ENCODE data around the gene ABHD17C. TPM values are rescaled to one million over a fixed set of nuclear protein-coding genes. Genes with fewer than 3 reads are reported as not detected.

Gene ABHD17C
- total RNA-seq, 1 experiment from 2014 or later = 16.3 TPM

DNA sequence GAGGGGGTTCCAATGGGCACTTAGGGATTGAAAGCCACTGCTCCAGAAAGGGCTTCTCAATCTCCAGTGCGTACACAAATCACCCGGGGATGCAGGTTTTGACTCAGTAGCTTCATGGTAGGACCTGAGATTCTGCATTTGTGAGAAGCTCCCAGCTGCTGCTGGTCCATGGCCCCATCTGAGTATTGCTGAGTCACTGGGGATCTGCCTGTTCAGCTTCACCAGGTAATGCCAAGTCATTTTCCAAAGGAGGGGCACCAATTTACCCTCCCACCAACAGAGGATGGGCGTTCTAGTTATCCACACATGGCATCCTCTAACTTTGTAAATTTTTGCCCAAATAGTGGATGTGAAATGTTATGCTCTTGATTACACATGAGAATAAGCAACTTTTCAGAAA is 71.2 kb downstream of the ABHD17C start:
- in situ Hi-C loops (cut with HindIII; ENCODE audit: low pct_unique_long_range_greater_than_20kb, low sequenced_read_pairs) (no loop called here), intact Hi-C loops (cut with micrococcal nuclease; ENCODE audit: unreplicated experiment) (no loop called here)
- POLR2A ChIA-PET = no interaction called here
- Histone ChIP-seq H3K4me1 (ENCODE audit: control insufficient read depth, insufficient read depth, low read length) (no peaks in the 10 kb centered on the region), H3K27ac (ENCODE audit: low read length) (no peak overlapping the region), H3K9me3 (ENCODE audit: control insufficient read depth, insufficient read depth, low read depth, low read length) (no peaks in the 10 kb centered on the region), H3K4me3 (ENCODE audit: low read depth in 2 of 2, low read length in 2 of 2) (no peak overlapping the region), H3K36me3 (ENCODE audit: control insufficient read depth, insufficient read depth, low read length) (no peaks in the 10 kb centered on the region), H3K27me3 (ENCODE audit: control insufficient read depth, insufficient read depth, low read length) (no peaks in the 10 kb centered on the region)
- CTCF ChIA-PET = interaction anchor here (0.6 kb wide), 1 partner anchor 10 kb away, joined by 3 read pairs; no protein-coding TSS in a partner anchor
- no peak for ATAC-seq
- TF ChIP-seq, protein P1, sequence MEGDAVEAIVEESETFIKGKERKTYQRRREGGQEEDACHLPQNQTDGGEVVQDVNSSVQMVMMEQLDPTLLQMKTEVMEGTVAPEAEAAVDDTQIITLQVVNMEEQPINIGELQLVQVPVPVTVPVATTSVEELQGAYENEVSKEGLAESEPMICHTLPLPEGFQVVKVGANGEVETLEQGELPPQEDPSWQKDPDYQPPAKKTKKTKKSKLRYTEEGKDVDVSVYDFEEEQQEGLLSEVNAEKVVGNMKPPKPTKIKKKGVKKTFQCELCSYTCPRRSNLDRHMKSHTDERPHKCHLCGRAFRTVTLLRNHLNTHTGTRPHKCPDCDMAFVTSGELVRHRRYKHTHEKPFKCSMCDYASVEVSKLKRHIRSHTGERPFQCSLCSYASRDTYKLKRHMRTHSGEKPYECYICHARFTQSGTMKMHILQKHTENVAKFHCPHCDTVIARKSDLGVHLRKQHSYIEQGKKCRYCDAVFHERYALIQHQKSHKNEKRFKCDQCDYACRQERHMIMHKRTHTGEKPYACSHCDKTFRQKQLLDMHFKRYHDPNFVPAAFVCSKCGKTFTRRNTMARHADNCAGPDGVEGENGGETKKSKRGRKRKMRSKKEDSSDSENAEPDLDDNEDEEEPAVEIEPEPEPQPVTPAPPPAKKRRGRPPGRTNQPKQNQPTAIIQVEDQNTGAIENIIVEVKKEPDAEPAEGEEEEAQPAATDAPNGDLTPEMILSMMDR (IDR thresholded peaks at IDR 0.05) = no peak
- TF ChIP-seq TCF7L2 (IDR thresholded peaks at IDR 0.05; ENCODE audit: low read depth, low read length) (no peak), POLR2AphosphoS5 (IDR thresholded peaks at IDR 0.05; ENCODE audit: low read depth, low read length) (no peak), SIN3A (IDR thresholded peaks at IDR 0.05; ENCODE audit: borderline replicate concordance, insufficient read depth, low read depth, low read length) (no peak)
- TF ChIP-seq, protein P2, sequence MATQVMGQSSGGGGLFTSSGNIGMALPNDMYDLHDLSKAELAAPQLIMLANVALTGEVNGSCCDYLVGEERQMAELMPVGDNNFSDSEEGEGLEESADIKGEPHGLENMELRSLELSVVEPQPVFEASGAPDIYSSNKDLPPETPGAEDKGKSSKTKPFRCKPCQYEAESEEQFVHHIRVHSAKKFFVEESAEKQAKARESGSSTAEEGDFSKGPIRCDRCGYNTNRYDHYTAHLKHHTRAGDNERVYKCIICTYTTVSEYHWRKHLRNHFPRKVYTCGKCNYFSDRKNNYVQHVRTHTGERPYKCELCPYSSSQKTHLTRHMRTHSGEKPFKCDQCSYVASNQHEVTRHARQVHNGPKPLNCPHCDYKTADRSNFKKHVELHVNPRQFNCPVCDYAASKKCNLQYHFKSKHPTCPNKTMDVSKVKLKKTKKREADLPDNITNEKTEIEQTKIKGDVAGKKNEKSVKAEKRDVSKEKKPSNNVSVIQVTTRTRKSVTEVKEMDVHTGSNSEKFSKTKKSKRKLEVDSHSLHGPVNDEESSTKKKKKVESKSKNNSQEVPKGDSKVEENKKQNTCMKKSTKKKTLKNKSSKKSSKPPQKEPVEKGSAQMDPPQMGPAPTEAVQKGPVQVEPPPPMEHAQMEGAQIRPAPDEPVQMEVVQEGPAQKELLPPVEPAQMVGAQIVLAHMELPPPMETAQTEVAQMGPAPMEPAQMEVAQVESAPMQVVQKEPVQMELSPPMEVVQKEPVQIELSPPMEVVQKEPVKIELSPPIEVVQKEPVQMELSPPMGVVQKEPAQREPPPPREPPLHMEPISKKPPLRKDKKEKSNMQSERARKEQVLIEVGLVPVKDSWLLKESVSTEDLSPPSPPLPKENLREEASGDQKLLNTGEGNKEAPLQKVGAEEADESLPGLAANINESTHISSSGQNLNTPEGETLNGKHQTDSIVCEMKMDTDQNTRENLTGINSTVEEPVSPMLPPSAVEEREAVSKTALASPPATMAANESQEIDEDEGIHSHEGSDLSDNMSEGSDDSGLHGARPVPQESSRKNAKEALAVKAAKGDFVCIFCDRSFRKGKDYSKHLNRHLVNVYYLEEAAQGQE (IDR thresholded peaks at IDR 0.05; ENCODE audit: insufficient read depth in 1 of 2, low read depth in 2 of 2, low read length in 1 of 2) = no peak
- no TSS peak for BruUV-seq (replicated peaks)
- no peak for DNase-seq (ENCODE audit: low read depth, low spot score)

DNA sequence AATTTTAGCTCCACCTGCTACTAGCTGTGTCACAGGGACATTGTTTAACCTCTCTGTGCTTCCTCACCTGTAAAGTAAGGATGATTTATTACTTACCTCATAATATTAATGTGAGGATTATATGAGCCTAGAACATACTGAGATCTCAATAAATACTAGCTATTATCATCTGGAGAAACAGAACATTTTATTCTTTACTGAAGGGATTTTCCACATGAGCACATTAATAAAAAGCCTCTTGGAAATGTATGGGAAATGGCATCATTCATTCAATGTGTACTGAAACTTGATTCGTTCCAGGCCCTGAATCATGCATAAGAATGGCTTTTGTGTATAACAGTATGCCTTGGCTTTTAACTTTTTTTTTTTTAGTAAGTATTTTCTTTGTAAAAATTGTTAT is 73.0 kb downstream of the ABHD17C start:
- H3K9me3 ChIP-seq (ENCODE audit: control insufficient read depth, insufficient read depth, low read depth, low read length) = no peaks in the 10 kb centered on the region
- CTCF ChIA-PET = no interaction called here
- H3K4me3 ChIP-seq (ENCODE audit: low read depth in 2 of 2, low read length in 2 of 2) = no peak overlapping the region
- H3K27me3 ChIP-seq (ENCODE audit: control insufficient read depth, insufficient read depth, low read length) = no peaks in the 10 kb centered on the region
- no peak overlapping the region for H3K27ac ChIP-seq (ENCODE audit: low read length)
- ATAC-seq (no peak), DNase-seq (ENCODE audit: low read depth, low spot score) (no peak)
- intact Hi-C loops (cut with micrococcal nuclease; ENCODE audit: unreplicated experiment) (no loop called here), in situ Hi-C loops (cut with HindIII; ENCODE audit: low pct_unique_long_range_greater_than_20kb, low sequenced_read_pairs) (no loop called here)
- no TSS peak for BruUV-seq (replicated peaks)
- POLR2A ChIA-PET = no interaction called here
- TF ChIP-seq POLR2AphosphoS5 (IDR thresholded peaks at IDR 0.05; ENCODE audit: low read depth, low read length) = no peak
- no peak for TF ChIP-seq TCF7L2 (IDR thresholded peaks at IDR 0.05; ENCODE audit: low read depth, low read length)
- TF ChIP-seq, protein P2 (IDR thresholded peaks at IDR 0.05; ENCODE audit: insufficient read depth in 1 of 2, low read depth in 2 of 2, low read length in 1 of 2) = no peak
- TF ChIP-seq, protein P1 (IDR thresholded peaks at IDR 0.05) = no peak
- TF ChIP-seq SIN3A (IDR thresholded peaks at IDR 0.05; ENCODE audit: borderline replicate concordance, insufficient read depth, low read depth, low read length) = no peak
- H3K4me1 ChIP-seq (ENCODE audit: control insufficient read depth, insufficient read depth, low read length) = no peaks in the 10 kb centered on the region
- H3K36me3 ChIP-seq (ENCODE audit: control insufficient read depth, insufficient read depth, low read length) = no peaks in the 10 kb centered on the region
